ENCODE results near the gene HOXB3. TPM values are rescaled to one million over a fixed set of nuclear protein-coding genes. Genes with fewer than 3 reads are reported as not detected.

HOXB3 gene
- total RNA-seq, 4 donors from 2014 or later, result 0.97 to 14.1 (median 3.9) TPM

- peak overlapping the region; percentile 17 for H3K4me3 ChIP-seq (ENCODE audit: low read depth, poor library complexity, severe bottlenecking)
- no peak for DNase-seq (ENCODE audit: low spot score in 2 of 2)
- 2 to 4% methylated on average over 55 to 61 of the region's 66 CpGs for WGBS, 2 donors
- intact Hi-C loops (cut with DNase I; ENCODE audit: low total_unique reads), result no loop called here
- no peak for TF ChIP-seq POLR2A (IDR thresholded peaks at IDR 0.05)
- TF ChIP-seq CTCF (IDR thresholded peaks at IDR 0.05), result no peak
Observed at GRCh38 chr17:48624544-48625494, 34.8 kb upstream of the HOXB3 start.

- DNase-seq (ENCODE audit: low spot score in 2 of 2), result no peak
- no peak for TF ChIP-seq POLR2A (IDR thresholded peaks at IDR 0.05)
- H3K4me3 ChIP-seq (ENCODE audit: low read depth, poor library complexity, severe bottlenecking), result no peak overlapping the region
- WGBS, 2 donors, result 39 to 43% methylated on average over 5 of the region's 5 CpGs
- intact Hi-C loops (cut with DNase I; ENCODE audit: low total_unique reads), result no loop called here
Observed at GRCh38 chr17:48624118-48624517, 34.1 kb upstream of the HOXB3 start.

- H3K4me3 ChIP-seq (ENCODE audit: low read depth, poor library complexity, severe bottlenecking), result no peak overlapping the region
- 47 to 48% methylated on average over 4 of the region's 4 CpGs for WGBS, 2 donors
- TF ChIP-seq CTCF (IDR thresholded peaks at IDR 0.05), result no peak
- no peak for TF ChIP-seq POLR2A (IDR thresholded peaks at IDR 0.05)
- intact Hi-C loops (cut with DNase I; ENCODE audit: low total_unique reads), result no loop called here
- DNase-seq (ENCODE audit: low spot score in 2 of 2), result no peak
Observed at GRCh38 chr17:48623583-48623982, 33.5 kb upstream of the HOXB3 start.

GRCh38 chr17:48622857-48623256 is 32.8 kb upstream of the HOXB3 start:
- DNase-seq (ENCODE audit: low spot score in 2 of 2), result no peak
- TF ChIP-seq CTCF (IDR thresholded peaks at IDR 0.05) (no peak), POLR2A (IDR thresholded peaks at IDR 0.05) (no peak)
- intact Hi-C loops (cut with DNase I; ENCODE audit: low total_unique reads), result no loop called here
- WGBS, 2 donors, result 50 to 71% methylated on average over 11 of the region's 11 CpGs
- no peak overlapping the region for H3K4me3 ChIP-seq (ENCODE audit: low read depth, poor library complexity, severe bottlenecking)

GRCh38 chr17:48621410-48622392 is 31.7 kb upstream of the HOXB3 start:
- TF ChIP-seq POLR2A (IDR thresholded peaks at IDR 0.05) (no peak), CTCF (IDR thresholded peaks at IDR 0.05) (no peak)
- no peak for DNase-seq (ENCODE audit: low spot score in 2 of 2)
- 31 to 33% methylated on average over 40 to 41 of the region's 41 CpGs for whole genome bisulfite sequencing, 2 donors
- intact Hi-C loops (cut with DNase I; ENCODE audit: low total_unique reads), result no loop called here
- no peak overlapping the region for H3K4me3 ChIP-seq (ENCODE audit: low read depth, poor library complexity, severe bottlenecking)
